Liver (tissue), 9 donors: Measurements from ENCODE around the gene PPT1. TPM values are rescaled to one million over a fixed set of nuclear protein-coding genes. Genes with fewer than 3 reads are reported as not detected.

Experiments used
- DNase-seq: peaks from one replicate; pipeline ENCODE4 v3.0.0-alpha.2; 2017; ENCODE audit warnings: low spot score
- H3K27ac ChIP-seq, 2 donors: one replicate each; pipeline ENCODE4 v1.7.0; 2013; ENCODE audit warnings: inconsistent platforms in 2 of 2, low read length in 2 of 2, control low read depth in 1 of 2, low read depth in 1 of 2, mild to moderate bottlenecking in 1 of 2
- H3K27me3 ChIP-seq, 4 donors: one replicate each; pipeline versions ENCODE4 v1.6.1 to v1.7.0; 2013; ENCODE audit warnings: low read length in 3 of 4, inconsistent platforms in 1 of 4, mild to moderate bottlenecking in 1 of 4, moderate library complexity in 1 of 4; ENCODE audit not compliant: control insufficient read depth in 4 of 4, insufficient read depth in 4 of 4
- H3K36me3 ChIP-seq, 4 donors: one replicate each; pipeline versions ENCODE4 v1.6.1 to v1.7.0; 2013; ENCODE audit warnings: low read length in 3 of 4, mild to moderate bottlenecking in 3 of 4, low read depth in 1 of 4, moderate library complexity in 1 of 4; ENCODE audit not compliant: control insufficient read depth in 4 of 4, insufficient read depth in 3 of 4
- H3K4me1 ChIP-seq, 4 donors: one replicate each; pipeline versions ENCODE4 v1.6.1 to v1.7.0; 2013; ENCODE audit warnings: low read length in 3 of 4, mild to moderate bottlenecking in 3 of 4, moderate library complexity in 1 of 4; ENCODE audit not compliant: control insufficient read depth in 4 of 4, insufficient read depth in 4 of 4
- H3K4me3 ChIP-seq, 3 donors: one replicate each; pipeline versions ENCODE4 v1.6.1 to v1.7.0; 2013; ENCODE audit warnings: low read length in 3 of 3, control low read depth in 1 of 3, low read depth in 1 of 3, mild to moderate bottlenecking in 1 of 3
- H3K9ac ChIP-seq, 2 donors: one replicate each; pipeline ENCODE4 v1.7.0; 2013; ENCODE audit warnings: low read length in 2 of 2, mild to moderate bottlenecking in 2 of 2, moderate library complexity in 2 of 2, control low read depth in 1 of 2, low read depth in 1 of 2
- H3K9me3 ChIP-seq, 4 donors: one replicate each; pipeline versions ENCODE4 v1.6.1 to v1.7.0; 2013; ENCODE audit warnings: low read length in 3 of 4; ENCODE audit not compliant: control insufficient read depth in 4 of 4
- ATF3 ChIP-seq: IDR thresholded peaks from 2 replicates; pipeline ENCODE4 v1.6.1; 2016; ENCODE audit warnings: antibody characterized with exemption
- CTCF ChIP-seq: fragments of 150-350 bp; IDR thresholded peaks from 2 replicates; pipeline ENCODE4 v1.5.1; 2017; ENCODE audit warnings: improper control_type of control experiment, low read depth, low read length; ENCODE audit not compliant: missing input control
- EGR1 ChIP-seq, 2 donors: IDR thresholded peaks; 2 replicates each; pipeline ENCODE4 v1.6.1; 2016 to 2018; ENCODE audit warnings: antibody characterized with exemption in 2 of 2, low read depth in 2 of 2
- FOXA1 ChIP-seq: IDR thresholded peaks from 2 replicates; pipeline ENCODE4 v1.6.1; 2016; ENCODE audit warnings: antibody characterized with exemption
- FOXA2 ChIP-seq: IDR thresholded peaks from 2 replicates; pipeline ENCODE4 v1.6.1; 2016; ENCODE audit warnings: antibody characterized with exemption
- GABPA ChIP-seq, 2 donors: IDR thresholded peaks in 1 of 2; conservative IDR thresholded peaks in 1 of 2; 2 replicates each; pipeline ENCODE4 v1.6.1; 2016; ENCODE audit warnings: antibody characterized with exemption in 2 of 2, mild to moderate bottlenecking in 1 of 2, moderate library complexity in 1 of 2
- HNF4A ChIP-seq, 2 donors: conservative IDR thresholded peaks; 2 replicates each; pipeline ENCODE4 v1.6.1; 2016; ENCODE audit warnings: antibody characterized with exemption in 2 of 2, mild to moderate bottlenecking in 2 of 2
- HNF4G ChIP-seq: IDR thresholded peaks from 2 replicates; pipeline ENCODE4 v1.6.1; 2016; ENCODE audit warnings: antibody characterized with exemption
- JUND ChIP-seq, 2 donors: IDR thresholded peaks; 2 replicates each; pipeline ENCODE4 v1.6.1; 2016; ENCODE audit warnings: antibody characterized with exemption in 2 of 2
- MAX ChIP-seq: IDR thresholded peaks from 2 replicates; pipeline ENCODE4 v1.6.1; 2016; ENCODE audit warnings: antibody characterized with exemption
- NR2F2 ChIP-seq: IDR thresholded peaks from 2 replicates; pipeline ENCODE4 v1.6.1; 2016; ENCODE audit warnings: antibody characterized with exemption
- RAD21 ChIP-seq, 2 donors: IDR thresholded peaks; 2 replicates each; pipeline ENCODE4 v1.6.1; 2016; ENCODE audit warnings: antibody characterized with exemption in 2 of 2, mild to moderate bottlenecking in 2 of 2
- REST ChIP-seq: IDR thresholded peaks from 2 replicates; pipeline ENCODE4 v1.6.1; 2016; ENCODE audit warnings: antibody characterized with exemption, mild to moderate bottlenecking
- RXRA ChIP-seq, 2 donors: IDR thresholded peaks; 2 replicates each; pipeline ENCODE4 v1.6.1; 2017 to 2018; ENCODE audit warnings: antibody characterized with exemption in 2 of 2, mild to moderate bottlenecking in 1 of 2
- SP1 ChIP-seq: IDR thresholded peaks from 2 replicates; pipeline ENCODE4 v1.6.1; 2018; ENCODE audit warnings: antibody characterized with exemption, mild to moderate bottlenecking
- TAF1 ChIP-seq: conservative IDR thresholded peaks from 2 replicates; pipeline ENCODE4 v1.6.1; 2016; ENCODE audit warnings: antibody characterized with exemption, mild to moderate bottlenecking
- YY1 ChIP-seq: IDR thresholded peaks from 2 replicates; pipeline ENCODE4 v1.6.1; 2016; ENCODE audit warnings: antibody characterized with exemption, mild to moderate bottlenecking
- WGBS: extraction: QIAGEN DNeasy Blood & Tissue Kit; methylation state at CpG from one replicate; pipeline ENCODE4 v1.1.7; 2013; 5-methylcytosine and 5-hydroxymethylcytosine counted together
- polyA plus RNA-seq, 2 donors: library from polyadenylated mRNA; stranded (reverse) in 1 of 2; unstranded in 1 of 2; fragments of 200-250 nt in 1 of 2; fragments of >200 nt in 1 of 2; fragmentation: Nextera tagmentation in 1 of 2; extraction: Ambion mirVana in 1 of 2; gene quantifications; one replicate each; pipeline versions ENCODE4 v1.2.1 to v1.2.3, GENCODE V29; 2013 to 2015
- total RNA-seq, 2 donors: library from RNA; depleted of rRNA; stranded (reverse); fragments of >200 nt; gene quantifications; one replicate each; pipeline ENCODE4 v1.2.3, GENCODE V29; 2014
- TF ChIP-seq, protein P1 (sequence below): IDR thresholded peaks from 2 replicates; pipeline ENCODE4 v1.6.1; 2016; ENCODE audit warnings: antibody characterized with exemption
- donor health status: healthy.
- donor health status: healthy.
- donor health status: healthy.
- donor health status: healthy.
- donor health status: healthy.

The PPT1 gene
- total and polyA plus RNA-seq, 4 donors = 15.4 to 46.8 (median 27.1) TPM

GRCh38 chr1:40140211-40140973, 43.3 kb upstream of the PPT1 start:
- WGBS = 80% methylated on average over 7 of the region's 7 CpGs
- DNase-seq = no peak

DNA sequence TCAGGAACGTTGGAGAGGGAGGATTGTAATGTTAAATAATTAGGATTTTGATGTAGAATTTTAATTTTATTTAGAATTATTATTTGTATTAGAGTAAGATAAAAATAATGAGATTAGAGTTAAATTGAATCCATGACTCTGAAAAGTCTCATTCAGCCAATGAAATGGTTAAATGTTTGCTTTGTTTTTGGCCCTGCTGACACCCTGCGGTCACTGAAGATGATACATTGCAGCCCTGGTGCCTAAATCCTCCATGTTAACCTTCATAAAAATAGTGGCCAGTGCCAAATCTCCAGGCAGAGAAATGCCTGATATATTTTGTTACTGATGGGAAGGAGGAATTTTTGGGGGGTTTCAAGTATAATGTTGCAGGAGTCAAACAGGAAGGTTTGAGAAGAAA, 36.8 kb upstream of the PPT1 start:
- H3K9ac ChIP-seq = no peak overlapping the region
- H3K9me3 ChIP-seq = peaks cover 0 to 1% (median 0%) of the 10 kb centered on the region in 4 donors
- peaks cover 0 to 2% (median 0%) of the 10 kb centered on the region in 4 donors for H3K4me1 ChIP-seq
- no peak overlapping the region for H3K4me3 ChIP-seq
- H3K36me3 ChIP-seq = no peaks in the 10 kb centered on the region
- peaks cover 0 to 2% (median 0%) of the 10 kb centered on the region in 4 donors for H3K27me3 ChIP-seq
- 49% methylated on average over 2 of the region's 2 CpGs for WGBS
- DNase-seq = no peak
- H3K27ac ChIP-seq = no peak overlapping the region
- TF ChIP-seq JUND (IDR thresholded peaks at IDR 0.05) (no peak), HNF4A (conservative IDR thresholded peaks at IDR 0.05) (no peak), CTCF (no peak), NR2F2 (no peak), HNF4G (no peak), FOXA1 (no peak), MAX (no peak), TAF1 (no peak), REST (no peak)

More at GRCh38 chr1:40140211-40140973, 43.3 kb upstream of the PPT1 start:
- Histone ChIP-seq H3K27ac (no peak overlapping the region), H3K27me3 (no peaks in the 10 kb centered on the region), H3K4me1 (peaks cover 0 to 3% (median 0%) of the 10 kb centered on the region in 4 donors), H3K36me3 (no peaks in the 10 kb centered on the region), H3K4me3 (no peak overlapping the region), H3K9ac (no peak overlapping the region), H3K9me3 (no peaks in the 10 kb centered on the region)
- TF ChIP-seq RXRA (IDR thresholded peaks at IDR 0.05) (no peak), MAX (no peak), FOXA1 (no peak), SP1 (no peak), TAF1 (no peak), EGR1 (IDR thresholded peaks at IDR 0.05; ENCODE audit: low read depth in 2 of 2) (no peak), YY1 (no peak), ATF3 (no peak), HNF4A (conservative IDR thresholded peaks at IDR 0.05) (no peak), RAD21 (IDR thresholded peaks at IDR 0.05) (no peak), JUND (IDR thresholded peaks at IDR 0.05) (no peak), FOXA2 (no peak), CTCF (no peak), NR2F2 (no peak), GABPA (IDR thresholded peaks at IDR 0.05 in 1 of 2, conservative IDR thresholded peaks at IDR 0.05 in 1 of 2) (no peak)
- TF ChIP-seq, protein P1, sequence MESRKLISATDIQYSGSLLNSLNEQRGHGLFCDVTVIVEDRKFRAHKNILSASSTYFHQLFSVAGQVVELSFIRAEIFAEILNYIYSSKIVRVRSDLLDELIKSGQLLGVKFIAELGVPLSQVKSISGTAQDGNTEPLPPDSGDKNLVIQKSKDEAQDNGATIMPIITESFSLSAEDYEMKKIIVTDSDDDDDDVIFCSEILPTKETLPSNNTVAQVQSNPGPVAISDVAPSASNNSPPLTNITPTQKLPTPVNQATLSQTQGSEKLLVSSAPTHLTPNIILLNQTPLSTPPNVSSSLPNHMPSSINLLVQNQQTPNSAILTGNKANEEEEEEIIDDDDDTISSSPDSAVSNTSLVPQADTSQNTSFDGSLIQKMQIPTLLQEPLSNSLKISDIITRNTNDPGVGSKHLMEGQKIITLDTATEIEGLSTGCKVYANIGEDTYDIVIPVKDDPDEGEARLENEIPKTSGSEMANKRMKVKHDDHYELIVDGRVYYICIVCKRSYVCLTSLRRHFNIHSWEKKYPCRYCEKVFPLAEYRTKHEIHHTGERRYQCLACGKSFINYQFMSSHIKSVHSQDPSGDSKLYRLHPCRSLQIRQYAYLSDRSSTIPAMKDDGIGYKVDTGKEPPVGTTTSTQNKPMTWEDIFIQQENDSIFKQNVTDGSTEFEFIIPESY = no peak
